Measurements from ENCODE around the gene MED27.

MED27 gene

GRCh38 chr9:131965841-131966240 is 113.8 kb downstream of the MED27 start:
- no peak for DNase-seq (ENCODE audit: low read depth)

- DNase-seq (ENCODE audit: low read depth), result no peak
These were observed 114.6 kb downstream of the MED27 start for GRCh38 chr9:131965103-131965502.

- DNase-seq (ENCODE audit: low read depth), result no peak
These were observed 116.3 kb downstream of the MED27 start for GRCh38 chr9:131963072-131964030.

- no peak for DNase-seq (ENCODE audit: low read depth)
These were observed 118.2 kb downstream of the MED27 start for GRCh38 chr9:131961496-131961880.

- no peak for DNase-seq (ENCODE audit: low read depth)
These were observed 118.7 kb downstream of the MED27 start for GRCh38 chr9:131960851-131961495.

GRCh38 chr9:131960311-131960710 is 119.4 kb downstream of the MED27 start:
- no peak for DNase-seq (ENCODE audit: low read depth)

- DNase-seq (ENCODE audit: low read depth), result no peak
These were observed 119.8 kb downstream of the MED27 start for GRCh38 chr9:131959887-131960286.

- no peak for DNase-seq (ENCODE audit: low read depth)
These were observed 120.6 kb downstream of the MED27 start for GRCh38 chr9:131959056-131959455.

GRCh38 chr9:131954299-131954698 is 125.4 kb downstream of the MED27 start:
- no peak for DNase-seq (ENCODE audit: low read depth)

GRCh38 chr9:131951905-131952304 is 127.8 kb downstream of the MED27 start:
- DNase-seq (ENCODE audit: low read depth), result peak; percentile 89

- DNase-seq (ENCODE audit: low read depth), result no peak
These were observed 128.5 kb downstream of the MED27 start for GRCh38 chr9:131951155-131951554.

- DNase-seq (ENCODE audit: low read depth), result no peak
These were observed 129.2 kb downstream of the MED27 start for GRCh38 chr9:131950487-131950886.

- no peak for DNase-seq (ENCODE audit: low read depth)
These were observed 133.5 kb downstream of the MED27 start for GRCh38 chr9:131946180-131946579.

- DNase-seq (ENCODE audit: low read depth), result no peak
These were observed 136.3 kb downstream of the MED27 start for GRCh38 chr9:131943351-131943841.

GRCh38 chr9:131942146-131942720 is 137.4 kb downstream of the MED27 start:
- DNase-seq (ENCODE audit: low read depth), result peak; percentile 13

- no peak for DNase-seq (ENCODE audit: low read depth)
These were observed 142.2 kb downstream of the MED27 start for GRCh38 chr9:131937451-131937850.

GRCh38 chr9:131936929-131937328 is 142.7 kb downstream of the MED27 start:
- no peak for DNase-seq (ENCODE audit: low read depth)

GRCh38 chr9:131934673-131935072 is 145.0 kb downstream of the MED27 start:
- no peak for DNase-seq (ENCODE audit: low read depth)

- no peak for DNase-seq (ENCODE audit: low read depth)
These were observed 152.6 kb downstream of the MED27 start for GRCh38 chr9:131927091-131927490.

- DNase-seq (ENCODE audit: low read depth), result no peak
These were observed 153.2 kb downstream of the MED27 start for GRCh38 chr9:131926360-131926922.

- no peak for DNase-seq (ENCODE audit: low read depth)
These were observed 153.9 kb downstream of the MED27 start for GRCh38 chr9:131925677-131926177.

GRCh38 chr9:131923766-131924165 is 155.9 kb downstream of the MED27 start:
- no peak for DNase-seq (ENCODE audit: low read depth)
